GM18907 (cell line): Measurements from ENCODE around the gene POLR2M.

Experiments used
- ATAC-seq: cut with Tn5 transposase; IDR thresholded peaks from one replicate; pipeline ENCODE4 v1.9.1; 2021; ENCODE audit warnings: mild to moderate bottlenecking, moderate library complexity; ENCODE audit not compliant: unreplicated experiment

POLR2M gene

DNA sequence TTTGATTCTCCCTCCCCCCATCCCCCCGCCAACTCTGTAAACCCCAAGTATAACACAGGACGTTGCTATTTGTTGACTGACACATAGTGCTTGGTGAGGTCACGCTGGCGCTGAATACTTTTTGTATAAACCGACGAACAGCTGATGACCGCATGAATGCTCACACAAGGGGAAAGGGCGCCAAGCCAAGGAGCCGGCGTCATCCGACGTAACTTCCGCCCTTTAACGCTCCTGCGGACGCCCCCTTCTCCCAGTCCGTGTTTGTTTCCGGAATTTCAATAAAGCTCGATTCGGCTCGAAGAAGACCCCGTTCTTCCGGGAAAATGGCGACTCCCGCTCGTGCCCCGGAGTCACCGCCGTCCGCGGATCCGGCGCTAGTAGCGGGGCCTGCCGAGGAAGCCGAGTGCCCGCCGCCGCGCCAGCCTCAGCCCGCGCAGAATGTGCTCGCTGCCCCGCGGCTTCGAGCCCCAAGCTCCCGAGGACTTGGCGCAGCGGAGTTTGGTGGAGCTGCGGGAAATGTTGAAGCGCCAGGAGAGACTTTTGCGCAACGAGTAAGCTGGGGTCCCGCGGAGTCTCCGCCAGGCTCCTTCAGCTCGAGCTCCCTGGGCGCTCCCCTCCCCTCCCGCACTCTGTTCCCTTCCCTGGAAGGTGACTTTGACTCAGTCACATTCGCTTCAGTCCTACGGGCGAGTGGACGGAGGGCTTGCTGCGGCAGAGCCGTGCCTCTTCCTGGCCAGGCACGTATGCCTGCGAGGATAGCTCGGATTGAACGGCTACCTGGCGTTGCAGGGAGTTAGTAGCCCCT, at the start of gene POLR2M:
Gene POLR2M, plus strand, starts transcription at position 310 of the 805 bp plus-strand sequence. Its CDS starts 129 bp downstream, at position 439.
- peak; percentile 95 for ATAC-seq

DNA sequence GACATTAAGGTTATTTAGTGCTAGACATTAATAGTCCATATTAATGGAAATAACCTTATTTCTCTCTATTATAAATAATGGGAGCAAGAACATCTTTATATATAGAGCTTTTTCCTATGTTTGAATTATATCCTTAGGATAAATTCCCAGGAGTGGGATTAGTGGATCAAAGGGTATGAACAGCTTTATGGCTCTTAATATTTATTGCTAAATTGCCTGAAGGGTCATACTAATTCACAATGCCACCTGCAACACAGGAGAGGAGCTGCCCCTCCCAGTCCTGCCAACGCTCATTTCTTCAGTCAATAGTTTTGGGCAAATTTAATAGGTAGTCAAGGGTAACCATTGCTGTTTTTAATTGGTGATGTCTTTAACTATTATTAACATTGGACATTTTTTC, 48.9 kb upstream of the POLR2M start:
- no peak for ATAC-seq

DNA sequence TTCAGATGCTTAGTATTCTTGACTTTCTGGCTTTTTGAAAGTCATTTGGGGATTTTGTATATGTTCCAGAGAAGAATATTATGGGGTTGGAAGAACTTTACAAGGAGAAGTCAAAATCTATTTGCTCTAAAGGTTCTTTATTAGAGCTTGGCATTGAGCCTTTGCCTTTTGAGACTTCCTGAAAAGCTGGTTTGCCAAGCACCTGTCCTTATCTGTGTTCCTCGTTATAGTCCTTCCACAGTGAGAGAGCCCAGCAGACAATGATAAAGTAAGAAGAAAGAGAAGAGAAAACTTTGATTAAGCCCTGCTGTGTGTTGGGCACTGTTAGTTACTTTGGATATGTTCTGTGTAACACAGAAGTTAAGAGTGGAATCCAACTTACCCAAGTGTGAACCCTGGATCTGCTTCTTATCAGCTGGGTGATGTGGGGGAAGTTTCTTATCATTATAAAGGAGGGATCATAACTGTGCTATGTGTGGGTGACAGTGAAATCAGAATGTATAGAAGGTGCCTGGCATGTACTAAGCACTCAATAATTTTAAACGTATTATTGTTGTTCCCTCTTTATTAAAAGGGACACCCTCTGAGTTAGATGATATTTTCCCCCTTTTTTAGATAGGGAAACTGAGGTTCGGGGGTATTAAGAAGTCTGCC, 44.3 kb upstream of the POLR2M start:
- ATAC-seq, result no peak

DNA sequence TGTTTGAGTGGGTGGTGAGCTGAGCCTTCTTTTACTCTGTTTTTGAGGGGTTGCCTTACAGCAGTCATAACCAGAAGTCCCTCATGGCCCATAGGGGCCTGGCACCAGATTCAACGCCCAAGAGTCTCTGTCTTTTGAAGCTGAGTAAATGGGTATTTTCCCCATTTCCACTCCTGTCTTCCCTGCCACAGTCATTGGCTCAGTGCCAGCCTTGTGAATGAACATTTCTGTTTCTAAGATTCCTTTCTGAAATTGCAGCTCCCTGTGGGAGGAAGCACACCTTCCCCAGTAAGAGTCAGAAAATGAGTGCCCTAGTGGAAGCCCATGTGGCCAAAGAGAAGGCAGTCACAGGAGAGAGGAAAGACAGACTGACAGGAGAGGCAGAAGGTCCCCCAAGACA, 43.7 kb upstream of the POLR2M start:
- no peak for ATAC-seq

DNA sequence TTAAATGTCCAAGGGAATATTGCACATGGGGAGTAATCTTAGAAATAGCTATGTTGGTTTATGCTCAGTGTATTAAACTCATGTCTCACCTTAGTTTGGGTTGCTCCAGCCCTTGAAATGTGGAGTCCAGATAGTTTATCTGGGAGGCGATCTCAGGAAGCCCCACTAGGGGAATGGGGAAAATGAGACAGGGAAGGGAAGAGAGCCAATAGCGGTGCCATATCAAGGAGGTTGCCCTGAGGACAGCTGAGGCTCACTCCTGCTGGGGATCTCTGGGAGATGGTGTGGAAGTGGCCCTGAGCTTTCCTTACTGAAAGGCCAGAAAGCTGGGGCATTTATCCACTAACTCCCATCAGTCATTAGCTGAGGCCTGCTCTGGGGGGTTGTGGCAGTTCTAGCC, 43.3 kb upstream of the POLR2M start:
- no peak for ATAC-seq

DNA sequence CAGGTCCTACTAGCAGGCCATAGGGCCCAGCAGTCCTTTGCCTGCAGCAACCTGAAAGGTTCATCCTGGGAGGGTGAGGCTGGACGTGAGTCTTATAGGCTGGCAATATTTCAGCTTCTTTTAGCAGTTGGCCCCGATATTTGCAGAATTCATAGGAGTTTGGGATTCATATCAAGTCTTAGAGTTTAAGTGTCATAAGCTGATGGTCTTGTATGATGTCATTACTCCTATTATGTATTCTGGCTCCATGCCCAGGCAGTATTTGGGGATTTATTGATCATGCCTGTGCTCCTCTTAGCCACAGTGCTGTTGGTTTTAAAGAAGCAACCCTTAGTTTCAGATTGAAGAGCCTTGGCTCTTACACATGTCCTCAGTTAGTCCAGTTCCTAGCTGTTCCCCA, 41.3 kb upstream of the POLR2M start:
- ATAC-seq, result no peak

GRCh38 chr15:57665939-57666338, 40.6 kb upstream of the POLR2M start:
- no peak for ATAC-seq

- no peak for ATAC-seq
Measured at GRCh38 chr15:57667171-57667849, 39.2 kb upstream of the POLR2M start.

GRCh38 chr15:57668016-57668415, 38.5 kb upstream of the POLR2M start:
- no peak for ATAC-seq

GRCh38 chr15:57671636-57672035, 34.9 kb upstream of the POLR2M start:
- ATAC-seq, result no peak

- ATAC-seq, result no peak
Measured at GRCh38 chr15:57675481-57676181, 30.9 kb upstream of the POLR2M start.

DNA sequence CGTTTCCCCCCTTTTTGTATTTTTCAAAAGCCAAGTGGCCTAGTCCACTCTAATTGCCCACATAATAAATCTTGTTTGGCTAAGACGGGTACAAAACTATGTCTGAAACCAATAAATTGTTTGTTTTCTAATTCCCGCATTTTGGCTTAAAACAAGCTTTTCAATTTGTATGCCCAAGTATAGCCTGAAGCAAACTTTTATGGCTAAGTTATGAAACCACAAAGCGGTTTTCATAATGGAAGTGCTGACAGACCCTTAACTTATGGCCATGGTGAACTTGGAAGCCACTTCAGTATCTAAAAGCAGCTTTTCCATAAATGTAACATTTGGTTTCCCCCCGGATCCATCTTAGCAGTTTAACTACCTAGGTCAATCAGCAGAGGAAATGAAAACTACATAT, 29.9 kb upstream of the POLR2M start:
- no peak for ATAC-seq

DNA sequence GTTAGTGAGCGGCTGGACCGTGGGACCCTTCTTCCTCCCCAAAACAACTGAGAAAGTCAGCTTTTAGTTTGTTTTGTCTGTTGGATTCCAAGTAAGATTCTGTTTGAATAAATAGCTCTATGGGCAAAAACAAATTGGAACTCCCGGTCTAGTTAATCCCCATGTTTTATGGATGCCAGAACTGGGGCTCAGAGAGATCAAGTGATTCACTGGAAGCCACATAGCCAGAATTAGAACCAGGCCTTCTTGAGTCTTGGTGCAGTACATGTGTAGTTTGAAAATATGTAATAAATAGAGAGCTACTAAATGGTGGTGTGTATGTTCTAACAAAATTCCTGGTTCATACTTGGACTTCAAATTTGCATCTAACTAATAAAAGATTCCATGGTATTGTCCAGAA, 29.3 kb upstream of the POLR2M start:
- no peak for ATAC-seq

DNA sequence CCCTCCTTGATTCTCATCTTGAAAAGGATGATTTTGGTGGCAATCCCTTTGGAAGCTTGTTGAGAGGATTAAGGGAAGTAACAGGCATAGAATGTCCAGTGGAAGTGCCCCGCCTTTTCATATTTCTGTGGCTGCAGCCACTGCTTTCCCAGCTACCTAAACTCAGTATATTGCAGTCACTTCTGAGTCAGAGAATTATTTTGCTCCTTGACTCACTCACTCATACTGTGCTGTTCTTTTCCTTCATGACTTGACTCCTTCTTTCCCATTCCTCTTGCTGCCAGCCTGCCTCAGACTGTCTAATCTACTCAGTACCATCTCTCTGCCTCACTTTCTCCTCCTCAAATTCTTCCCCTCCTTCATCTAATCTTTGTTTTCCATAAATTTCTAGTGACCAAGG, 26.5 kb upstream of the POLR2M start:
- ATAC-seq, result no peak

DNA sequence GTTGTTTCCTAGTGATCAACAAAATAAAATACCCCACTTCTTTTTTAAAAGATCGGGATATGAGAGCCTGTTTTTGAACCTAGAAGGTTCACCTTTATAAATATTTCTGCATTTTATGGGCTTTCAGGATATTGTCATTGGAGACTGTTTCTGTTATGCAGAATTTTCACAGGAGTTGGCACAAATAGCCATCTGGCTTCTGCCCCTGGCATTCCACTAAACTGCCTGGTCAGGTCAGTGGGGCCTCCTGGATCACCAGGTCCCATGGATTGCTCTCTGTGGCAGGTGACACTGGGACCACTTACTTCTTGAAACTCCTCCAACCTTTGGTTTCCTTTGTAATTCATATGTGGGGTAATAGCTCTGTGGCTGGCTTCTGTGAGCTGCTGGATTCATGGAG, 25.5 kb upstream of the POLR2M start:
- no peak for ATAC-seq

GRCh38 chr15:57683481-57683880, 23.0 kb upstream of the POLR2M start:
- ATAC-seq, result no peak

DNA sequence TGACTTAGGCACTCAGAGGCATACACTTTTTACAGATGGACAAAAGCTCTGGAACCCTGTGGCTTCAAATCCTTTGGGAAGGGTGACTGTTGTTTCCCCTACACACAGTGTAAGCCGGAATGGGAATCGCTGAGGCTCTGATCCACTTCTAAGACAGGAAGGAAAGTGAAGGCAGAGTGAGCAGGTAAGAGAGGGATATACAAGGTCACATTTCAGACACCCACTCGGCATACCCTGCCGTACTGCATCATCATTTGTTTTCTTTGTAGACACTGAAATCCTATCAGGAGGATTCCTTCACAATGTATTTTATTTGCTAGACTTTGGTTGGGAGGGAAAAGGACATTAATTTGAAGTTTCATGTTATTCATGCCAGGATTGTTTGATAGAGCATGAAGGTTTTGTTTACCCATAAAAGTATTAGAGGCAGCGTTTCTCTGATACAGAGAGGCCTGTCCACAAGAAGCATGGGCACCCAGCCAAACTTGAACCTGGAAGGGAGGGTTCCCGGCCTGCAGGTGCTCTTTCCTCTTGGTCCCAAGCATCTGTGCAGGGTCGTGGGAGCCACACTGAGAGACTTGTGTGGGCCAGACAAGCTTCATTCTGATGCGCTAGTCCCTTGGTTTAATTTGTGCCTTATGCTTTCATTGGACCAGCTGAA, 21.9 kb upstream of the POLR2M start:
- no peak for ATAC-seq

DNA sequence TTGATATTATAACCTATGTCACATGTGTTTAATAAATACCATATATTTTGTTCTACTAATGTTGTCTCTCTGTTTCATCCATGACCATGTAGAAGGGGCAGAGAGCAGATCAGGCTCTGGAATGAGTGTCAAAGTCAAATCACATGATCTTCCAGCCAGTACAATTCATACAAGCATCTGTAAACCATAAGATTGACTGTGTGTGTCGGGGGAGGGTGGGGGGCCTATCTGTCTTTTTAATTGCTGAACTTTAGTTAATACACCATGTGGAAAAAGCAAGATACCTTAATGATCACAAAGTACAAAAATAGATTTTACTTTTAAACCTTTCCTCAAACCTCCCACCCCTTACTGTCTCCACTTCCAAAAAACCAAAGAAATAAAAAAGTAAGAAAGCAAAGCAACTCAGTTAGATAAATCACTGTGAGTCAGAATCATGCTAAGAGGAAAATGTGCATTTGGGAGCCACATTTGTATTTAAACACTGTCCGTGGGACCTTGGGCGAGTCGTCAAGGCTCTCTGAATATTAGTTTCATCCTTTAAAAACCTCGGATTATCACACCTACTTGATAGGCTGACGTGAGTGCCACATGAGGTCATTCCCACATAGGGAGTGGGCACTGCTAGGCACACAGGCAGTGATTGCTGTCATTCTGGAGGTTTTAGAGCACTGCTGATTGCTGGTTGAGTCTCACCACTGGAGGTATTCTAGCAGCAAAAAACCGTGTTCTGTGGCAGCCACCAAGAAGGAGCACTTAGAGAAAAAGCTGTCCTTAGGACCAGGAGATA, 21.0 kb upstream of the POLR2M start:
- no peak for ATAC-seq

DNA sequence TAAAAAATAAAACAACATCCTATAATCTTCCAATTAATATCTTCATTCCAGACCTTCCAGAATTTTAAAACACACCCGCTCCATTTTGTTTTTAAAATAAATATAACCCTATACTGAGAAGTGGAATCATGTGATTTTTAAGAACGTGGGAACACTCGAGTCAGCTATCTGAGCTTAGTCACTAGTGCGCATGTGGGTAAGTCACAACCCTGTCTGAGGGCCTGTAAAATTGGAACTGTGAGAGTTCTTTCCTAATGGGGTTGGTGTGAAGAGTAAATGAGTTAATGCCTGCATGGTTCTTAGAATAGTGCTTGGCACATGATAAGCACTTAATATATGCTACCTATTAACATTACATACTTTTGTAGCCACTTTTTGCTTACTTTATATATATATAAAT, 19.9 kb upstream of the POLR2M start:
- no peak for ATAC-seq

GRCh38 chr15:57690341-57690966, 16.1 kb upstream of the POLR2M start:
- no peak for ATAC-seq
